Glutamatergic neuron (in vitro differentiated cells): Measurements from ENCODE around the gene MSRB3. TPM values are rescaled to one million over a fixed set of nuclear protein-coding genes. Genes with fewer than 3 reads are reported as not detected.

Experiments used
- DNase-seq: peaks from one replicate; pipeline ENCODE4 v3.0.0; 2022
- H3K27ac Mint-ChIP-seq: one replicate; pipeline ENCODE4 v1.8.0; 2020; ENCODE audit warnings: mild to moderate bottlenecking, mixed read lengths, inconsistent platforms; ENCODE audit not compliant: unreplicated experiment
- H3K27me3 Mint-ChIP-seq: one replicate; pipeline ENCODE4 v1.8.0; 2020; ENCODE audit warnings: mild to moderate bottlenecking, moderate library complexity, mixed read lengths, inconsistent platforms; ENCODE audit not compliant: unreplicated experiment
- H3K36me3 Mint-ChIP-seq: one replicate; pipeline ENCODE4 v1.8.0; 2020; ENCODE audit warnings: mild to moderate bottlenecking, mixed read lengths, inconsistent platforms; ENCODE audit not compliant: unreplicated experiment
- H3K4me1 Mint-ChIP-seq: one replicate; pipeline ENCODE4 v1.8.0; 2020; ENCODE audit warnings: mild to moderate bottlenecking, low read depth, mixed read lengths, inconsistent platforms; ENCODE audit not compliant: unreplicated experiment
- H3K4me3 Mint-ChIP-seq: one replicate; pipeline ENCODE4 v1.8.0; 2020; ENCODE audit warnings: mild to moderate bottlenecking, mixed read lengths, inconsistent platforms; ENCODE audit not compliant: unreplicated experiment
- H3K9me3 Mint-ChIP-seq: one replicate; pipeline ENCODE4 v1.8.0; 2020; ENCODE audit warnings: mild to moderate bottlenecking, moderate library complexity, mixed read lengths, inconsistent platforms; ENCODE audit not compliant: unreplicated experiment
- total RNA-seq: library from RNA; stranded (reverse); fragmentation: NEBNext Ultra II Directional; extraction: Animal tissue kit (Norgen Biotek cat#: 25700); gene quantifications from one replicate; pipeline ENCODE4 v1.2.1, GENCODE V29; 2021; ENCODE audit not compliant: unreplicated experiment
- TF ChIP-seq, protein P1 (sequence below): fragments of 200-600 bp; sonication (generic); IDR thresholded peaks from one replicate; pipeline ENCODE4 v1.5.0; 2021; ENCODE audit not compliant: partially characterized antibody, unreplicated experiment

Gene MSRB3
- total RNA-seq, 1 donor from 2014 or later: 1.6 TPM

DNA sequence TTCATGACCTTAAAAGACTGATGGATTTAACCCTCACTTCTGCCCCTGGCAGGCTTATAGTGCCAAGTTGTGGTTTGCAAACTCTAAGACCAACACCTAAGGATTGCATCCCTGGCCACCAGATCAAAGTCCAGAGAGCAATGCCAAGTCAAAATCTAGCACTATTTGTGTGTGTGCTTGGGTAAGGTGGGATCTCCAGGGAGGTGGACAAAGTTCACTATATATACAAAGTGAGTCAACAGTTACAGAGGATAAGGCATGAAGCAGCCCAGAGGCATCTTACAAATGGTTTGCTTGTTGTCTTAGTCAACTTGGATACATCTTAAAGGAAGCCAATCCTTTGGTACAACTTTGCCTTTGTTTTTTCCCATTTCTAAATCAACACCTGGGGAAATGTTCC lies 137.3 kb downstream of the MSRB3 start:
- Mint-ChIP-seq H3K36me3 (no peaks in the 10 kb centered on the region), H3K4me1 (no peaks in the 10 kb centered on the region), H3K4me3 (no peak overlapping the region), H3K27ac (no peak overlapping the region), H3K27me3 (no peaks in the 10 kb centered on the region), H3K9me3 (peaks cover 2% of the 10 kb centered on the region)
- DNase-seq: no peak
- TF ChIP-seq, protein P1, sequence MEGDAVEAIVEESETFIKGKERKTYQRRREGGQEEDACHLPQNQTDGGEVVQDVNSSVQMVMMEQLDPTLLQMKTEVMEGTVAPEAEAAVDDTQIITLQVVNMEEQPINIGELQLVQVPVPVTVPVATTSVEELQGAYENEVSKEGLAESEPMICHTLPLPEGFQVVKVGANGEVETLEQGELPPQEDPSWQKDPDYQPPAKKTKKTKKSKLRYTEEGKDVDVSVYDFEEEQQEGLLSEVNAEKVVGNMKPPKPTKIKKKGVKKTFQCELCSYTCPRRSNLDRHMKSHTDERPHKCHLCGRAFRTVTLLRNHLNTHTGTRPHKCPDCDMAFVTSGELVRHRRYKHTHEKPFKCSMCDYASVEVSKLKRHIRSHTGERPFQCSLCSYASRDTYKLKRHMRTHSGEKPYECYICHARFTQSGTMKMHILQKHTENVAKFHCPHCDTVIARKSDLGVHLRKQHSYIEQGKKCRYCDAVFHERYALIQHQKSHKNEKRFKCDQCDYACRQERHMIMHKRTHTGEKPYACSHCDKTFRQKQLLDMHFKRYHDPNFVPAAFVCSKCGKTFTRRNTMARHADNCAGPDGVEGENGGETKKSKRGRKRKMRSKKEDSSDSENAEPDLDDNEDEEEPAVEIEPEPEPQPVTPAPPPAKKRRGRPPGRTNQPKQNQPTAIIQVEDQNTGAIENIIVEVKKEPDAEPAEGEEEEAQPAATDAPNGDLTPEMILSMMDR: no peak

DNA sequence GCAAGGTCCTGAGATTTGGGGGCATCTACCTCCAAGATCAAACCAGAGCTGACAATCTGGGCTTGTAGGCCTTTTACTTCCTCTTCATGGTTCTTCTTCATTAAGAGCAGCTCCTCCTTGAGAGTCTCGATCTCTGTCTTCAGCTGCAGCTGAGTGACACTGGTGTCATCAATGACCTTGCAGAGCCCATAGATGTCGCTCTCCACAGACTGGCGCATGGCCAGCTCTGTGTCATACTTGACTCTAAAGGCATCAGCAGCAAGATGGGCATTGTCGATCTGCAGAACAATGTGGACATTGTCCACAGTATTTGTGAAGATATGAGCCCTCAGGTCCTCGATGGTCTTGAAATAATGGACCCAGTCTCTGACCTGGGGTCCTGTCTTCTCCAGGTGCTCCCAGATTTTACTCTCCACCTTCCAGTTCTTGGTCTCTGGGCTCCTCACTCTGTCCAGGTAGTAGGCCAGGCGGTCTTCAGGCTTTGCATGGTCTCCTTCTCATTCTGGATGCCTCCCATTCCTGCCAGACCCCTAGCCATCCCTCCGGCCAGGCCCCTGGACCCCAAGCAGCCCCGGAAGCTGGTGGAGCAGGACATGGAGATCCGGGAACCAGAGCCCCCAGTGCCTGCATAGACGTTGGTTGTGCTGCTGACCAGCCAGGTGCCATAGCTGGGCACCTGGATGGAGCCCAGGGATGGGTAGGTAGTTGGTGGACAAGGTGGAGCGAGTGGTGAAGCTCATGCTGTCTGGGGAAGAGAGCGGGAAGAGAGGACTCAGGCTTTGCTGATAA lies 141.0 kb downstream of the MSRB3 start:
- no peaks in the 10 kb centered on the region for H3K36me3 Mint-ChIP-seq
- H3K4me3 Mint-ChIP-seq: no peak overlapping the region
- H3K27ac Mint-ChIP-seq: no peak overlapping the region
- H3K4me1 Mint-ChIP-seq: no peaks in the 10 kb centered on the region
- no peaks in the 10 kb centered on the region for H3K27me3 Mint-ChIP-seq
- TF ChIP-seq, protein P1: no peak
- no peak for DNase-seq
- H3K9me3 Mint-ChIP-seq: peaks cover 2% of the 10 kb centered on the region

DNA sequence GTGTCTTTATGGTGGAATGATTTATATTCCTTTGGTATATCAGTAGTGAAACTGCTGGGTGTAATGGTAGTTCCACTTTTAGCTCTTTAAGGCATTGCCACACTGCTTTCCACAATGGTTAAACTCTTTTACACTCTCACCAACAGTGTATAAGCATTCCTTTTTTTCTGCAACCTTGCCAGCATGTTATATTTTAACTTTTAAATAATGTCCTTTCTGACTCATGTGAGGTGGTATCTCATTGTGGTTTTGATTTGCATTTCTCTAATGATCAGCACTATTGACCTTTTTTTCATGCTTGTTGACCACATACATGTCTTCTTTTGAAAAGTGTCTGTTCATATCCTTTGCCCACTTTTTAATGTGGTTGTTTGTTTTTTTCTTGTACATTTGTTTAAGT lies 142.5 kb downstream of the MSRB3 start:
- Mint-ChIP-seq H3K36me3 (no peaks in the 10 kb centered on the region), H3K9me3 (peaks cover 2% of the 10 kb centered on the region), H3K27ac (no peak overlapping the region), H3K4me3 (no peak overlapping the region), H3K27me3 (no peaks in the 10 kb centered on the region), H3K4me1 (no peaks in the 10 kb centered on the region)
- TF ChIP-seq, protein P1: no peak
- no peak for DNase-seq

DNA sequence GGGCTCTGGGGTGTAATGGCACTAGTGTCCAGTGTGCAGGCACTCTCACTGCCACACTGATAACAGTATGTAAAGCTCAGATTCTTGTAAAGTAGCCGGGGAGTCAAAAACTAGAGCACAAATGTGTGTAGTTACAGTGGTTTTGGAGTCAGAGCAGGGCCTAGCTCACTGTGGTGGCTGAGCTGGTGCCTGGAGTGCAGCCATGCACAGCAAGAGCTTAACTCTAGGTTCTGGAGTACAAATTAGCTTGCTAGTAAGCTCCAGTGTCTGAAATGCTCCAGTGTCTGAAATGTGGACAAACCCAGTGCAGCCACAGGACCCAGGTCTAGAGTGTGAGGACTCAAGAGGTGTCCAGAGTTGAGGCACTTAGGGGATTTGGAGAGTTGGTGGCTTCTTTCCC lies 149.2 kb downstream of the MSRB3 start:
- no peak for DNase-seq
- H3K4me3 Mint-ChIP-seq: no peak overlapping the region
- H3K9me3 Mint-ChIP-seq: no peaks in the 10 kb centered on the region
- H3K36me3 Mint-ChIP-seq: peaks cover 7% of the 10 kb centered on the region
- no peaks in the 10 kb centered on the region for H3K4me1 Mint-ChIP-seq
- TF ChIP-seq, protein P1: no peak
- H3K27me3 Mint-ChIP-seq: no peaks in the 10 kb centered on the region
- H3K27ac Mint-ChIP-seq: no peak overlapping the region

- Mint-ChIP-seq H3K9me3 (no peaks in the 10 kb centered on the region), H3K4me1 (no peaks in the 10 kb centered on the region), H3K27me3 (no peaks in the 10 kb centered on the region), H3K27ac (no peak overlapping the region), H3K4me3 (no peak overlapping the region), H3K36me3 (peaks cover 7% of the 10 kb centered on the region)
- TF ChIP-seq, protein P1: no peak
- no peak for DNase-seq
Observed at GRCh38 chr12:65430006-65430405, 151.5 kb downstream of the MSRB3 start.
